ENCODE results near the gene C5orf15.

Gene C5orf15

GRCh38 chr5:133932441-133933168 lies 35.8 kb downstream of the C5orf15 start:
- DNase-seq (ENCODE audit: low spot score) = no peak
- no peak for TF ChIP-seq CTCF (IDR thresholded peaks at IDR 0.05; ENCODE audit: extremely low read depth, insufficient read depth, missing control alignments)
- in situ Hi-C loops (cut with MboI; ENCODE audit: low pct_unique_long_range_greater_than_20kb, low sequenced_read_pairs, unreplicated experiment) = no loop called here

- no peak for DNase-seq (ENCODE audit: low spot score)
- in situ Hi-C loops (cut with MboI; ENCODE audit: low pct_unique_long_range_greater_than_20kb, low sequenced_read_pairs, unreplicated experiment) = no loop called here
- no peak for TF ChIP-seq CTCF (IDR thresholded peaks at IDR 0.05; ENCODE audit: extremely low read depth, insufficient read depth, missing control alignments)
Measured at GRCh38 chr5:133931546-133931945, 36.9 kb downstream of the C5orf15 start.

- in situ Hi-C loops (cut with MboI; ENCODE audit: low pct_unique_long_range_greater_than_20kb, low sequenced_read_pairs, unreplicated experiment) = no loop called here
- no peak for TF ChIP-seq CTCF (IDR thresholded peaks at IDR 0.05; ENCODE audit: extremely low read depth, insufficient read depth, missing control alignments)
Measured at GRCh38 chr5:133930813-133931090, 37.7 kb downstream of the C5orf15 start.

GRCh38 chr5:133930061-133930812 lies 38.2 kb downstream of the C5orf15 start:
- in situ Hi-C loops (cut with MboI; ENCODE audit: low pct_unique_long_range_greater_than_20kb, low sequenced_read_pairs, unreplicated experiment) = no loop called here
- TF ChIP-seq CTCF (IDR thresholded peaks at IDR 0.05; ENCODE audit: extremely low read depth, insufficient read depth, missing control alignments) = no peak
- DNase-seq (ENCODE audit: low spot score) = peak; percentile 63

More at GRCh38 chr5:133930813-133931090, 37.7 kb downstream of the C5orf15 start:
- no peak for DNase-seq (ENCODE audit: low spot score)

GRCh38 chr5:133928587-133929393 lies 39.6 kb downstream of the C5orf15 start:
- in situ Hi-C loops (cut with MboI; ENCODE audit: low pct_unique_long_range_greater_than_20kb, low sequenced_read_pairs, unreplicated experiment) = no loop called here
- TF ChIP-seq CTCF (IDR thresholded peaks at IDR 0.05; ENCODE audit: extremely low read depth, insufficient read depth, missing control alignments) = no peak
- peak; percentile 60 for DNase-seq (ENCODE audit: low spot score)

- no peak for TF ChIP-seq CTCF (IDR thresholded peaks at IDR 0.05; ENCODE audit: extremely low read depth, insufficient read depth, missing control alignments)
- no peak for DNase-seq (ENCODE audit: low spot score)
- in situ Hi-C loops (cut with MboI; ENCODE audit: low pct_unique_long_range_greater_than_20kb, low sequenced_read_pairs, unreplicated experiment) = no loop called here
Measured at GRCh38 chr5:133927300-133928180, 40.9 kb downstream of the C5orf15 start.

All from GM13977 (cell line).